ENCODE measurements around the gene OR14I1.

DNA sequence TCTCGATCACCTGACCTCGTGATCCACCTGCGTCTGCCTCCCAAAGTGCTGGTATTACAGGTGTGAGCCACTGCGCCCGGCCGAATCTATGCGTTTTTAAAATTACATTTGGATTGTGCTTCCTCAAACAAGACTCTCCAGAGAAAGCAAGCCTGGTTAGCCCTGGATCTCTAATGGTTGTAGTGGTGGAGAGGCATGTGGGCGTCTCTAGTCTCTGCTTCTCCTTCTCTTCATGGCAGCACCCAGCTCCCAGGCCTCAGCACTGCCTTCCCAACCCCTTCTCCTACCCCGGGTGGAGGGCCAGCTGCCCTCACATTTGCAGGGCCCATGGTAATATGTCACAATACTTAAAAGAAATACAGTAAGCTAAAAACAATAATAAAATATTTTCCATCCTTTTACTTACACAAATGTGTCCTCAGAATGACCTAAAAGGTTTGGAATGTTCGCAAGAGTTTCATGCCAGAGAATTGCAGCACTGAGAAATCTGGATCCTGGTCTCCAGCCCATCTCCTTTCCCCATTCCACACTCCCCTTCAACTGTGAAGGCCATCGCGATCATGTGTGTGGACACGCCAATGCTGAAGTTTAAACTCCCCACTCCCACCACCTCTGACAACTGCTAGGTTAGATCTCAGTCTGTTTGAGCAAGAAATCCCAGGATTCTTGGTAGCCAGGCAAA, 7.0 kb downstream of the OR14I1 start:
- TF ChIP-seq POLR2AphosphoS5 (IDR thresholded peaks at IDR 0.05), result no peak
- TF ChIP-seq, protein P1, sequence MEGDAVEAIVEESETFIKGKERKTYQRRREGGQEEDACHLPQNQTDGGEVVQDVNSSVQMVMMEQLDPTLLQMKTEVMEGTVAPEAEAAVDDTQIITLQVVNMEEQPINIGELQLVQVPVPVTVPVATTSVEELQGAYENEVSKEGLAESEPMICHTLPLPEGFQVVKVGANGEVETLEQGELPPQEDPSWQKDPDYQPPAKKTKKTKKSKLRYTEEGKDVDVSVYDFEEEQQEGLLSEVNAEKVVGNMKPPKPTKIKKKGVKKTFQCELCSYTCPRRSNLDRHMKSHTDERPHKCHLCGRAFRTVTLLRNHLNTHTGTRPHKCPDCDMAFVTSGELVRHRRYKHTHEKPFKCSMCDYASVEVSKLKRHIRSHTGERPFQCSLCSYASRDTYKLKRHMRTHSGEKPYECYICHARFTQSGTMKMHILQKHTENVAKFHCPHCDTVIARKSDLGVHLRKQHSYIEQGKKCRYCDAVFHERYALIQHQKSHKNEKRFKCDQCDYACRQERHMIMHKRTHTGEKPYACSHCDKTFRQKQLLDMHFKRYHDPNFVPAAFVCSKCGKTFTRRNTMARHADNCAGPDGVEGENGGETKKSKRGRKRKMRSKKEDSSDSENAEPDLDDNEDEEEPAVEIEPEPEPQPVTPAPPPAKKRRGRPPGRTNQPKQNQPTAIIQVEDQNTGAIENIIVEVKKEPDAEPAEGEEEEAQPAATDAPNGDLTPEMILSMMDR (IDR thresholded peaks at IDR 0.05), result no peak
- no peak for TF ChIP-seq POLR2A (IDR thresholded peaks at IDR 0.05)
- no peak for TF ChIP-seq EP300 (IDR thresholded peaks at IDR 0.05)

Measured in suprapubic skin (tissue), 4 donors.